ENCODE results near the gene LRRC8C.

DNA sequence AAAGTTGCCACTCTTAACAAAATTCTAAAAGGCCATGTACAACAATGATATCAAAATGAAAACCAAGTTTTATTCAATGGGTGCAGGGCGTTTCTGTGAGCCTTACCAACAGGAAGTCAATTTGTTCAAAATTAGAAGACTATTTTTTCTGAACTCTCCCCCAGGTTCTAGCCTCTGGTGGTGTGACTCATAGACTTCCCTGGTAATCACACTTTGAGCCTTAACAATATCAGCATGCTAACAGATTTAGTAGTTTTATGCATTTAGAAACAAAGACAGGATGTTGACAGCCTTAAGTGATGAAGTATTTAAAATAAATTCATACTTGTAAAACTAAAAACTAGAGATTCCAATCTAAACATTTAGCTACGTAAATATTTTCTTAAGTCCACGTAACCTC lies 88.4 kb downstream of the LRRC8C start:
- TF ChIP-seq, protein P1, sequence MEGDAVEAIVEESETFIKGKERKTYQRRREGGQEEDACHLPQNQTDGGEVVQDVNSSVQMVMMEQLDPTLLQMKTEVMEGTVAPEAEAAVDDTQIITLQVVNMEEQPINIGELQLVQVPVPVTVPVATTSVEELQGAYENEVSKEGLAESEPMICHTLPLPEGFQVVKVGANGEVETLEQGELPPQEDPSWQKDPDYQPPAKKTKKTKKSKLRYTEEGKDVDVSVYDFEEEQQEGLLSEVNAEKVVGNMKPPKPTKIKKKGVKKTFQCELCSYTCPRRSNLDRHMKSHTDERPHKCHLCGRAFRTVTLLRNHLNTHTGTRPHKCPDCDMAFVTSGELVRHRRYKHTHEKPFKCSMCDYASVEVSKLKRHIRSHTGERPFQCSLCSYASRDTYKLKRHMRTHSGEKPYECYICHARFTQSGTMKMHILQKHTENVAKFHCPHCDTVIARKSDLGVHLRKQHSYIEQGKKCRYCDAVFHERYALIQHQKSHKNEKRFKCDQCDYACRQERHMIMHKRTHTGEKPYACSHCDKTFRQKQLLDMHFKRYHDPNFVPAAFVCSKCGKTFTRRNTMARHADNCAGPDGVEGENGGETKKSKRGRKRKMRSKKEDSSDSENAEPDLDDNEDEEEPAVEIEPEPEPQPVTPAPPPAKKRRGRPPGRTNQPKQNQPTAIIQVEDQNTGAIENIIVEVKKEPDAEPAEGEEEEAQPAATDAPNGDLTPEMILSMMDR (IDR thresholded peaks at IDR 0.05) = no peak
- TF ChIP-seq EZH2phosphoT487 (IDR thresholded peaks at IDR 0.05) = no peak
